Measurements from ENCODE around the gene CALHM5.

Gene CALHM5

GRCh38 chr6:116476002-116476678, 35.3 kb upstream of the CALHM5 start:
- TF ChIP-seq, protein P1, sequence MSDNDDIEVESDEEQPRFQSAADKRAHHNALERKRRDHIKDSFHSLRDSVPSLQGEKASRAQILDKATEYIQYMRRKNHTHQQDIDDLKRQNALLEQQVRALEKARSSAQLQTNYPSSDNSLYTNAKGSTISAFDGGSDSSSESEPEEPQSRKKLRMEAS (IDR thresholded peaks at IDR 0.05; ENCODE audit: low read depth, low read length): peak; percentile 23; the same call in 1 of the 2 replicates
- TF ChIP-seq CTCF (IDR thresholded peaks at IDR 0.05; ENCODE audit: low read depth, low read length) (no peak), POLR2A (IDR thresholded peaks at IDR 0.05; ENCODE audit: extremely low read depth, insufficient read length) (no peak), MYC (IDR thresholded peaks at IDR 0.05; ENCODE audit: low read depth, low read length) (peak; percentile 43; the same call in 1 of the 2 replicates)
- peak overlapping the region; percentile 9 for H3K4me3 ChIP-seq (ENCODE audit: low read depth, low read length)
- DNase-seq (ENCODE audit: low read depth): peak; percentile 88

DNA sequence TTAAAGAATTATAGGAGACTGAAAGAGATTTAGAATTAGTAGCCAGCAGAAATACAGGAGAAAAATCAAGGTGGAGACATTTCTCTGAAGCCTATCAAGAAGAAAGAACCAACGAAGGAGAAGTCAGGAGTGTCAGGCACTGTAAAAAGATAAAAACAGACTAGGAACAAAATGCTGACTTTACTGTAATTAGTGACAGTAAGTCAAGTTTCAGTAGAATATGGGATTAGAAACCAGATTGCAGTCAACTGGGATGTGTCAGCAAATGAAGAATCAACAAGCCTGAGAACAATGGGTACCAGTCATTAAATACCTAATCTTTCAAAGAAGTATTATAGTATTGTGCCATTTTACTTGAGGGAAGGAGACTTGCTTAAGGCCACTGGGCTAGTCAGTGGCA, 28.7 kb upstream of the CALHM5 start:
- TF ChIP-seq CTCF (IDR thresholded peaks at IDR 0.05; ENCODE audit: low read depth, low read length): no peak
- TF ChIP-seq, protein P1 (IDR thresholded peaks at IDR 0.05; ENCODE audit: low read depth, low read length): no peak
- TF ChIP-seq MYC (IDR thresholded peaks at IDR 0.05; ENCODE audit: low read depth, low read length): no peak
- no peak for TF ChIP-seq POLR2A (IDR thresholded peaks at IDR 0.05; ENCODE audit: extremely low read depth, insufficient read length)
- no peak for DNase-seq (ENCODE audit: low read depth)
- H3K4me3 ChIP-seq (ENCODE audit: low read depth, low read length): no peak overlapping the region

- H3K4me3 ChIP-seq (ENCODE audit: low read depth, low read length): no peak overlapping the region
- no peak for DNase-seq (ENCODE audit: low read depth)
- TF ChIP-seq MYC (IDR thresholded peaks at IDR 0.05; ENCODE audit: low read depth, low read length) (no peak), CTCF (IDR thresholded peaks at IDR 0.05; ENCODE audit: low read depth, low read length) (no peak), POLR2A (IDR thresholded peaks at IDR 0.05; ENCODE audit: extremely low read depth, insufficient read length) (no peak)
- TF ChIP-seq, protein P1 (IDR thresholded peaks at IDR 0.05; ENCODE audit: low read depth, low read length): no peak
Observed at GRCh38 chr6:116483616-116484015, 27.8 kb upstream of the CALHM5 start.

GRCh38 chr6:116485559-116486184, 25.8 kb upstream of the CALHM5 start:
- TF ChIP-seq, protein P1 (IDR thresholded peaks at IDR 0.05; ENCODE audit: low read depth, low read length): no peak
- no peak for DNase-seq (ENCODE audit: low read depth)
- H3K4me3 ChIP-seq (ENCODE audit: low read depth, low read length): no peak overlapping the region

DNA sequence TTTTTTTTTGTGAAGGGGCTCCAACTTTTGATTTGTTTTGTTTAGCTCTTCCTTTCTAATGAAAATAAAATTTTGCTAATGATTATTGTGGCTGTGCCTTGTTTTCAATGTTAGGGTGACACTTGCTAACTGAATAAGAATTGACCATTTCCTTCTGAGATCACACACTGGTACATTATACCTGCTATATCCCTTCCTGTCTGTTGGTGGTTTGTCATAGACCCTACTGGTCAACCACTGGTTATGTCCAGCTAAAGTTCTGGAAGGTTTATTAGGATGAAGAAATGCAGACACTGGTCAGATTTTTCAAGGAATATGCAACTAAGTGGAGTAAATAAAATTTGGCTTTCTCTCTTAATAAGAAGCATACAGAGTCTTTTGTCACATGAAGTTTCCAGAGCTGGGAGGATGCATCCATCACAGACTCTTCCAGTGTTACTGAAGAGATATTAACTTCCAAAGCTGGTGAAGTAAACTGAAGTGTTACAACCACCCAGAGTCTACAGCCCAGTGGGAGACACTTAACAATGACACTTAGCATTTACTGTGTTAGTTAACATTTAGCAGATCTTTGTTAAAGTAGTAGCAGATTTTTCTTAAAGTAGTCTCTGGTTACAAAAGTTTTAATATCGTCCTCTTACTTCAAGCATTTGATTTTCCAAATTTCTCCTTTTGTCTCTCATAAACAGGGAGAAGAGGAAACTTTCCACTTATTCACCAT, 19.7 kb upstream of the CALHM5 start:
- H3K4me3 ChIP-seq (ENCODE audit: low read depth, low read length): no peak overlapping the region
- TF ChIP-seq MYC (IDR thresholded peaks at IDR 0.05; ENCODE audit: low read depth, low read length): no peak
- no peak for TF ChIP-seq POLR2A (IDR thresholded peaks at IDR 0.05; ENCODE audit: extremely low read depth, insufficient read length)
- TF ChIP-seq CTCF (IDR thresholded peaks at IDR 0.05; ENCODE audit: low read depth, low read length): no peak
- TF ChIP-seq, protein P1 (IDR thresholded peaks at IDR 0.05; ENCODE audit: low read depth, low read length): no peak
- DNase-seq (ENCODE audit: low read depth): peak; percentile 14
